Right lobe of liver (tissue), 4 donors: ENCODE measurements around the gene TSGA10.

ENCODE experiments used
- CTCF ChIP-seq, 4 donors: fragments of 200-600 bp in 3 of 4; fragments of 450-650 bp in 1 of 4; IDR thresholded peaks; one replicate each; pipeline versions ENCODE4 v1.5.1 to v1.8.0; 2016 to 2022; ENCODE audit warnings: antibody characterized with exemption in 4 of 4, mild to moderate bottlenecking in 2 of 4
- POLR2A ChIP-seq: fragments of 450-650 bp; IDR thresholded peaks from one replicate; pipeline ENCODE4 v1.6.1; 2017; ENCODE audit warnings: antibody characterized with exemption, mild to moderate bottlenecking
- donor health status: DM: no; HTN: no; CAD: no.
- donor health status: DM: no; HTN: no; CAD: no.
- donor health status: DM: no; HTN: yes; CAD: no.

- no peak for TF ChIP-seq CTCF (IDR thresholded peaks at IDR 0.05)
- TF ChIP-seq POLR2A, result no peak
These were observed 122.7 kb downstream of the TSGA10 start for GRCh38 chr2:99032001-99032400.
